Chondrocyte (in vitro differentiated cells): Measurements from ENCODE around the gene IL36RN. TPM values are rescaled to one million over a fixed set of nuclear protein-coding genes. Genes with fewer than 3 reads are reported as not detected.

Source experiments
- DNase-seq: peaks from one replicate; pipeline ENCODE4 v3.0.0; 2021; ENCODE audit warnings: mixed read lengths, low spot score
- H3K27ac Mint-ChIP-seq: one replicate; pipeline ENCODE4 v1.8.0; 2021; ENCODE audit warnings: mild to moderate bottlenecking, moderate library complexity, mixed read lengths; ENCODE audit not compliant: unreplicated experiment
- H3K27me3 Mint-ChIP-seq: 2 replicates; pipeline ENCODE4 v1.8.0; 2021; ENCODE audit warnings: low read depth, mixed read lengths
- H3K36me3 Mint-ChIP-seq: 2 replicates; pipeline ENCODE4 v1.8.0; 2021; ENCODE audit warnings: low read depth, mixed read lengths
- H3K4me1 Mint-ChIP-seq: 2 replicates; pipeline ENCODE4 v1.8.0; 2021; ENCODE audit warnings: low read depth, mild to moderate bottlenecking, mixed read lengths
- H3K4me3 Mint-ChIP-seq: one replicate; pipeline ENCODE4 v1.8.0; 2021; ENCODE audit warnings: mild to moderate bottlenecking, moderate library complexity, mixed read lengths; ENCODE audit not compliant: unreplicated experiment
- H3K9me3 Mint-ChIP-seq: 2 replicates; pipeline ENCODE4 v1.8.0; 2021; ENCODE audit warnings: low read depth, mixed read lengths
- CTCF ChIP-seq: fragments of 200-600 bp; sonication (generic); IDR thresholded peaks from 2 replicates; pipeline ENCODE4 v1.5.0; 2021; ENCODE audit warnings: antibody characterized with exemption, mild to moderate bottlenecking, moderate library complexity
- total RNA-seq: library from RNA; stranded (reverse); gene quantifications from 3 replicates; pipeline ENCODE4 v1.2.1, GENCODE V29; 2021

The IL36RN gene
- total RNA-seq, 1 donor from 2014 or later = not detected

GRCh38 chr2:113013336-113013661, 45.7 kb upstream of the IL36RN start:
- Mint-ChIP-seq H3K4me3 (no peak overlapping the region), H3K27me3 (peaks cover 40% of the 10 kb centered on the region), H3K36me3 (no peaks in the 10 kb centered on the region), H3K9me3 (peaks cover under 1% of the 10 kb centered on the region), H3K4me1 (no peaks in the 10 kb centered on the region), H3K27ac (no peak overlapping the region)
- no peak for DNase-seq
- TF ChIP-seq CTCF = no peak

GRCh38 chr2:113014067-113014466, 44.9 kb upstream of the IL36RN start:
- H3K9me3 Mint-ChIP-seq = peaks cover 8% of the 10 kb centered on the region
- H3K36me3 Mint-ChIP-seq = no peaks in the 10 kb centered on the region
- no peak overlapping the region for H3K27ac Mint-ChIP-seq
- TF ChIP-seq CTCF = no peak
- H3K4me3 Mint-ChIP-seq = no peak overlapping the region
- peaks cover 46% of the 10 kb centered on the region for H3K27me3 Mint-ChIP-seq
- DNase-seq = no peak
- H3K4me1 Mint-ChIP-seq = no peaks in the 10 kb centered on the region

GRCh38 chr2:113015042-113015441, 44.0 kb upstream of the IL36RN start:
- DNase-seq = no peak
- H3K36me3 Mint-ChIP-seq = no peaks in the 10 kb centered on the region
- peaks cover 48% of the 10 kb centered on the region for H3K27me3 Mint-ChIP-seq
- H3K4me1 Mint-ChIP-seq = no peaks in the 10 kb centered on the region
- no peak overlapping the region for H3K27ac Mint-ChIP-seq
- peaks cover 8% of the 10 kb centered on the region for H3K9me3 Mint-ChIP-seq
- TF ChIP-seq CTCF = no peak
- no peak overlapping the region for H3K4me3 Mint-ChIP-seq

- no peak for DNase-seq
- H3K27me3 Mint-ChIP-seq = peaks cover 45% of the 10 kb centered on the region
- H3K4me3 Mint-ChIP-seq = no peak overlapping the region
- no peaks in the 10 kb centered on the region for H3K4me1 Mint-ChIP-seq
- TF ChIP-seq CTCF = no peak
- H3K9me3 Mint-ChIP-seq = peaks cover 8% of the 10 kb centered on the region
- no peak overlapping the region for H3K27ac Mint-ChIP-seq
- H3K36me3 Mint-ChIP-seq = no peaks in the 10 kb centered on the region
Measured at GRCh38 chr2:113015655-113016054, 43.3 kb upstream of the IL36RN start.

GRCh38 chr2:113018509-113018908, 40.5 kb upstream of the IL36RN start:
- no peak overlapping the region for H3K4me3 Mint-ChIP-seq
- peaks cover 49% of the 10 kb centered on the region for H3K27me3 Mint-ChIP-seq
- H3K9me3 Mint-ChIP-seq = peaks cover 8% of the 10 kb centered on the region
- TF ChIP-seq CTCF = no peak
- H3K36me3 Mint-ChIP-seq = no peaks in the 10 kb centered on the region
- DNase-seq = no peak
- H3K27ac Mint-ChIP-seq = no peak overlapping the region
- no peaks in the 10 kb centered on the region for H3K4me1 Mint-ChIP-seq
